C4-2B (cell line): ENCODE data around the gene ZMYND10.

ENCODE experiments used
- CTCF ChIP-seq: fragments of 450-650 bp; conservative IDR thresholded peaks from 2 replicates; pipeline ENCODE4 v1.5.1; 2017; ENCODE audit warnings: mild to moderate bottlenecking
- ZFX ChIP-seq: fragments of 450-650 bp; IDR thresholded peaks from 2 replicates; pipeline ENCODE4 v1.6.1; 2017

DNA sequence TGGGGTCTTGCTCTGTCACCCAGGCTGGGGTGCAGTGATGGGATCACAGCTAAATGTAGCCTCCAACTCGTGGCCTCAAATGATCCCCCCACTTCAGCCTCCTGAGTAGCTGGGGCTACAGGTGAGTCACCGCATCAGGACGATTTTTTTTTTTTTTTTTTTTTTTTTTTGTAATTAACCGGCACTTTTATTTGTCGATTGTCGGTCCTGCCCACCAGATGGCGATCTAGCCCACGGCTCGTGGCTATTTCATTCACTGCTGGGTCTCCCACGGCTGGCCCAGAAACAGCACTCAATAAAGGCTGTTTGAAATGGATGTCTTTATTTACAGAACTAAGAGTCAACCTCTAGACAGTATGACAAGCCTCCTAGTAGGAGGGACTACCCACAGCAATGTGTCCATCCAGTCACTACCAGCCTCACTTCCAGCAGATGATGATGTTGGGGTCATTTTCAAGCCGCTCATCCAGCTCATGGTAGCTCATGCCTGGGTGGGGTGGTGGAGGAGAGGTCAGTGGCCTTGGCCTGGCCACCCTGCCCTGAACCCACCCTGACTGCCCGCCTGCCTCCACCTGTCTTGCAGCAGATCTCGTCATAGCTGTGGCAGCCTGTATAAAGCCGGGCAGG lies 1.8 kb upstream of the ZMYND10 start:
- TF ChIP-seq CTCF (peak; percentile 83), ZFX (no peak)
